ENCODE measurements around the gene WNK2. TPM values are rescaled to one million over a fixed set of nuclear protein-coding genes. Genes with fewer than 3 reads are reported as not detected.

Gene WNK2
- total RNA-seq, 1 experiment from 2014 or later, result 0.07 TPM

GRCh38 chr9:93225892-93226291 lies 42.0 kb downstream of the WNK2 start:
- Mint-ChIP-seq H3K36me3 (ENCODE audit: insufficient read depth, unreplicated experiment) (no peaks in the 10 kb centered on the region), H3K27ac (ENCODE audit: low read depth, unreplicated experiment) (no peak overlapping the region), H3K4me1 (ENCODE audit: insufficient read depth, unreplicated experiment) (peaks cover 22% of the 10 kb centered on the region), H3K9me3 (ENCODE audit: unreplicated experiment) (no peaks in the 10 kb centered on the region), H3K4me3 (ENCODE audit: unreplicated experiment) (no peak overlapping the region), H3K27me3 (ENCODE audit: insufficient read depth, unreplicated experiment) (no peaks in the 10 kb centered on the region)
- CTCF ChIA-PET, result interaction anchor here (1.0 kb wide), 1 partner anchor 62 kb away, joined by 3 read pairs; no protein-coding TSS in a partner anchor
- no peak for DNase-seq (ENCODE audit: unreplicated experiment)
- BruUV-seq (replicated peaks), result no TSS peak
- TF ChIP-seq, protein P1, sequence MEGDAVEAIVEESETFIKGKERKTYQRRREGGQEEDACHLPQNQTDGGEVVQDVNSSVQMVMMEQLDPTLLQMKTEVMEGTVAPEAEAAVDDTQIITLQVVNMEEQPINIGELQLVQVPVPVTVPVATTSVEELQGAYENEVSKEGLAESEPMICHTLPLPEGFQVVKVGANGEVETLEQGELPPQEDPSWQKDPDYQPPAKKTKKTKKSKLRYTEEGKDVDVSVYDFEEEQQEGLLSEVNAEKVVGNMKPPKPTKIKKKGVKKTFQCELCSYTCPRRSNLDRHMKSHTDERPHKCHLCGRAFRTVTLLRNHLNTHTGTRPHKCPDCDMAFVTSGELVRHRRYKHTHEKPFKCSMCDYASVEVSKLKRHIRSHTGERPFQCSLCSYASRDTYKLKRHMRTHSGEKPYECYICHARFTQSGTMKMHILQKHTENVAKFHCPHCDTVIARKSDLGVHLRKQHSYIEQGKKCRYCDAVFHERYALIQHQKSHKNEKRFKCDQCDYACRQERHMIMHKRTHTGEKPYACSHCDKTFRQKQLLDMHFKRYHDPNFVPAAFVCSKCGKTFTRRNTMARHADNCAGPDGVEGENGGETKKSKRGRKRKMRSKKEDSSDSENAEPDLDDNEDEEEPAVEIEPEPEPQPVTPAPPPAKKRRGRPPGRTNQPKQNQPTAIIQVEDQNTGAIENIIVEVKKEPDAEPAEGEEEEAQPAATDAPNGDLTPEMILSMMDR (IDR thresholded peaks at IDR 0.05; ENCODE audit: unreplicated experiment), result no peak
- intact Hi-C loops (cut with micrococcal nuclease), result no loop called here
- POLR2A ChIA-PET, result no interaction called here

- H3K4me3 Mint-ChIP-seq (ENCODE audit: unreplicated experiment), result no peak overlapping the region
- no peaks in the 10 kb centered on the region for H3K36me3 Mint-ChIP-seq (ENCODE audit: insufficient read depth, unreplicated experiment)
- intact Hi-C loops (cut with micrococcal nuclease), result no loop called here
- H3K27ac Mint-ChIP-seq (ENCODE audit: low read depth, unreplicated experiment), result no peak overlapping the region
- H3K9me3 Mint-ChIP-seq (ENCODE audit: unreplicated experiment), result no peaks in the 10 kb centered on the region
- peaks cover 3% of the 10 kb centered on the region for H3K27me3 Mint-ChIP-seq (ENCODE audit: insufficient read depth, unreplicated experiment)
- CTCF ChIA-PET, result no interaction called here
- TF ChIP-seq, protein P1 (IDR thresholded peaks at IDR 0.05; ENCODE audit: unreplicated experiment), result no peak
- peaks cover 22% of the 10 kb centered on the region for H3K4me1 Mint-ChIP-seq (ENCODE audit: insufficient read depth, unreplicated experiment)
- BruUV-seq (replicated peaks), result no TSS peak
- no peak for DNase-seq (ENCODE audit: unreplicated experiment)
- POLR2A ChIA-PET, result no interaction called here
Observed at GRCh38 chr9:93226819-93227218, 42.9 kb downstream of the WNK2 start.

- Mint-ChIP-seq H3K4me1 (ENCODE audit: insufficient read depth, unreplicated experiment) (peaks cover 22% of the 10 kb centered on the region), H3K9me3 (ENCODE audit: unreplicated experiment) (no peaks in the 10 kb centered on the region), H3K4me3 (ENCODE audit: unreplicated experiment) (no peak overlapping the region), H3K36me3 (ENCODE audit: insufficient read depth, unreplicated experiment) (no peaks in the 10 kb centered on the region), H3K27ac (ENCODE audit: low read depth, unreplicated experiment) (no peak overlapping the region), H3K27me3 (ENCODE audit: insufficient read depth, unreplicated experiment) (peaks cover 15% of the 10 kb centered on the region)
- no TSS peak for BruUV-seq (replicated peaks)
- intact Hi-C loops (cut with micrococcal nuclease), result no loop called here
- ChIA-PET CTCF (no interaction called here), POLR2A (no interaction called here)
- TF ChIP-seq, protein P1 (IDR thresholded peaks at IDR 0.05; ENCODE audit: unreplicated experiment), result no peak
- no peak for DNase-seq (ENCODE audit: unreplicated experiment)
Observed at GRCh38 chr9:93228030-93228429, 44.1 kb downstream of the WNK2 start.

DNA sequence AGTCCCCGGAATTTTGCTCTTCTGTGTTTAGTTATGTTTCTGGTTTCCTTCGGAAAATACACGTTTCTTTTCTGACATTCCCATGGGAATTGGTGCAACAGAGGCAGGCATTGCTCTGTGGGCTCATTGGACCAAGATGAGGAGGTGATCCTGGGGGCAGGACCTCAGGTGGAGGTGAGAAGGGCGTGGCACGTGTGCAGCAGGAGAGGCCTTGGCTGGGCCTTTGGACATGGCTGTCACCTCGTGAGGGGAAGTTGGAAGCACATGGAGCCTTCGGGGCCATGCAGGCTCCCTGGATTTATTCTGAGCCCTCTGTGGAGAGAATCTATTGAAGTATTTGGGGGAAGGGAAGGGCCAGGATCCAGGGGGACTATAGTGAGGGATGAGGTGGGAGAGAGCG lies 44.5 kb downstream of the WNK2 start:
- Mint-ChIP-seq H3K4me1 (ENCODE audit: insufficient read depth, unreplicated experiment) (peaks cover 20% of the 10 kb centered on the region), H3K36me3 (ENCODE audit: insufficient read depth, unreplicated experiment) (no peaks in the 10 kb centered on the region), H3K27me3 (ENCODE audit: insufficient read depth, unreplicated experiment) (peaks cover 18% of the 10 kb centered on the region), H3K4me3 (ENCODE audit: unreplicated experiment) (no peak overlapping the region), H3K27ac (ENCODE audit: low read depth, unreplicated experiment) (no peak overlapping the region), H3K9me3 (ENCODE audit: unreplicated experiment) (no peaks in the 10 kb centered on the region)
- no peak for DNase-seq (ENCODE audit: unreplicated experiment)
- ChIA-PET POLR2A (no interaction called here), CTCF (no interaction called here)
- intact Hi-C loops (cut with micrococcal nuclease), result no loop called here
- no TSS peak for BruUV-seq (replicated peaks)
- TF ChIP-seq, protein P1 (IDR thresholded peaks at IDR 0.05; ENCODE audit: unreplicated experiment), result no peak

All from MCF 10A (cell line).